ENCODE measurements around the gene PTCHD4.
"Not testable (repeated sequence)": the region's sequence is repeated elsewhere in the genome, so short reads cannot be mapped to it uniquely, and the experiment has no call there.

DNA sequence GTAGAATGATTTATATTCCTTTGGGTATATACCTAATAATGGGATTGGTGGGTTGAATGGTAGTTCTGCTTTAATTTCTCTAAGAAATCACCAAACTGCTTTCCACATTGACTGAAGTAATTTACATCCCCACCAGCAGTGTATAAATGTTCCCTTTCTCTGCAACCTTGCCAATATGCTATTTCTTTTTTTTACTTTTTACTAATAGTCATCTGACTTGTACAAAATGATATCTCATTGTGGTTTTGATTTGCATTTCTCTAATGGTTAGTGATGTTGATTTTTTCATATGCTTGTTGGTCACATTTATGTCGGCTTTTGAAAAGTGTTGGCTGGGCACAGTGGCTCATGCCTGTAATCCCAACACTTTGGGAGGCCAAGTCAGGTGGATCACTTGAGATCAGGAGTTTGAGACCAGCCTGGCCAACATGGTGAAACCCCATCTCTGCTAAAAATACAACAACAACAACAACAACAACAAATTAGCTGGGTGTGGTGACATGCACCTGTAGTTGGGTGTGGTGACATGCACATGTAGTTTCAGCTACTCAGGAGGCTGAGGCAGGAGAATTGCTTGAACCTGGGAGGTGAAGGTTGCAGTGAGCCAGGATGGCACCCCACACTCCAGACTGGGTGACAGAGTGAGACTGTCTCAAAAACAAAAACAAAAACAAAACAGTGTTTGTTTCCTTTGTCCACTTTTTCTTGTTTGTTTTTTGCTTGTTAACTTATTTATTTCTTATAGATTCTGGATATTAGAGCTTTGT lies 11.2 kb upstream of the PTCHD4 start:
- not testable (repeated sequence) for TF ChIP-seq ZNF274 (IDR thresholded peaks at IDR 0.05; ENCODE audit: low read depth, low read length); YY1 (IDR thresholded peaks at IDR 0.05; ENCODE audit: insufficient read depth, insufficient read length); SUZ12 (IDR thresholded peaks at IDR 0.05; ENCODE audit: extremely low read depth, insufficient read depth, insufficient read length)

Measured in NT2/D1 (cell line).